ENCODE data around the gene FCRLB.
"Not testable (repeated sequence)": the region's sequence is repeated elsewhere in the genome, so short reads cannot be mapped to it uniquely, and the experiment has no call there.

Gene FCRLB

GRCh38 chr1:161738627-161739287, 17.4 kb downstream of the FCRLB start:
- DNase-seq (ENCODE audit: extremely low read depth in 1 of 2, low read depth in 1 of 2) = peak; percentile 43 to 49

GRCh38 chr1:161739865-161740566, 18.7 kb downstream of the FCRLB start:
- DNase-seq (ENCODE audit: extremely low read depth in 1 of 2, low read depth in 1 of 2) = no peak

DNA sequence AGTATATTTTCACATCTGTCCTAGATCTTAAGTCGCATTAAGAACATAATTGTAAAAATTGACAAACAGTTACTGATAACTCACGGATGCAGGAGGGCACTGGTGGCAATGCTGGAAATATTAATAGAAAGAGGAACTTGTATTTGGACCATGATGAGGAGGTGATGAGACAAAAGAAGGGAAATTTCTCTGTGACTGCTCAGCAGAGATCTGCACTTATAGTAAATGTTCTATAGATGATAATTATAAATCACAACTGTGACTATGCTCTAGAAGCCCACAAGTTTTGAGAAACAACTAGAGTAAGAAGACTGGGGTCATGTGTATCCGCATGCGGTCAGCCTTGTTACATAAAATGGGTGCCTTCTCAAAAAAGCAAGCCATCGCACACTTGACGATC, 19.6 kb downstream of the FCRLB start:
- no peak for DNase-seq (ENCODE audit: extremely low read depth in 1 of 2, low read depth in 1 of 2)

DNA sequence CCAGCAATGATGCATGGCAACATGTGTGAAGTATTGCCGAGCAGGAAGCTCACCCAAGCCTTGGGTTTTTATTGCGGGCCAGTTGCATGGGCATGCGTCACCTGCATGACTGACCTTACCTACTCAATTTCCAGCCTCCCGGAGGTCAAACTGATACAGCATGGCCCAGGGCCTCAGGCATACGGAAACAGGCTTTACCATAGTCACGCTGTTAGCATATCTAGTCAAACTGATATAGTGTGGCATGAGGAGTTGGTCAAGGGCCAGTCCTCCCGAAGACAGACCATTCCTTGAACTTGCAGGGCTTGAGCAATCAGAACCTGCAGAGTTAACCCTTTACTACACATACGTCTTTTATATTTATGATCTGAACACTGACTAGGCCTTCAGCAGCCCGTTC, 21.9 kb downstream of the FCRLB start:
- no peak for DNase-seq (ENCODE audit: extremely low read depth in 1 of 2, low read depth in 1 of 2)

DNA sequence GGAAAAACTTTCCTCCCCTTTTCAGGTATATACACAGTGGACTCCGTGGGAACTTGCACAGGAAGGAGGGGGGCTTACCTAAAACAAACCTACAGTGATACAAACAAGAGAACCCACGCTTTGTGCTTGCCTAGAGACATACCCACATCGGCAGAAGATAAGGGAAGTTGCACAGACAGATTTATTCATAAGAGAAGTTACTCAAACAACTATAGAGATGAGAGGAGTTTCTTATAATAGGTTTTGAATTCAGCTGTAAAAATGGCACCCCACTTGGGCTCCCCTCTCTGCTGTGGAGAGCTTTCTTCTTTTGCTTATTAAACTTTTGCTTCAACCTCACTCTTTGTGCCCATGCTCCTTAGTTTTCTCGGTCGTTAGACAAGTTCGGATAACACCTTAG, 26.5 kb downstream of the FCRLB start:
- DNase-seq (ENCODE audit: extremely low read depth in 1 of 2, low read depth in 1 of 2) = no peak

DNA sequence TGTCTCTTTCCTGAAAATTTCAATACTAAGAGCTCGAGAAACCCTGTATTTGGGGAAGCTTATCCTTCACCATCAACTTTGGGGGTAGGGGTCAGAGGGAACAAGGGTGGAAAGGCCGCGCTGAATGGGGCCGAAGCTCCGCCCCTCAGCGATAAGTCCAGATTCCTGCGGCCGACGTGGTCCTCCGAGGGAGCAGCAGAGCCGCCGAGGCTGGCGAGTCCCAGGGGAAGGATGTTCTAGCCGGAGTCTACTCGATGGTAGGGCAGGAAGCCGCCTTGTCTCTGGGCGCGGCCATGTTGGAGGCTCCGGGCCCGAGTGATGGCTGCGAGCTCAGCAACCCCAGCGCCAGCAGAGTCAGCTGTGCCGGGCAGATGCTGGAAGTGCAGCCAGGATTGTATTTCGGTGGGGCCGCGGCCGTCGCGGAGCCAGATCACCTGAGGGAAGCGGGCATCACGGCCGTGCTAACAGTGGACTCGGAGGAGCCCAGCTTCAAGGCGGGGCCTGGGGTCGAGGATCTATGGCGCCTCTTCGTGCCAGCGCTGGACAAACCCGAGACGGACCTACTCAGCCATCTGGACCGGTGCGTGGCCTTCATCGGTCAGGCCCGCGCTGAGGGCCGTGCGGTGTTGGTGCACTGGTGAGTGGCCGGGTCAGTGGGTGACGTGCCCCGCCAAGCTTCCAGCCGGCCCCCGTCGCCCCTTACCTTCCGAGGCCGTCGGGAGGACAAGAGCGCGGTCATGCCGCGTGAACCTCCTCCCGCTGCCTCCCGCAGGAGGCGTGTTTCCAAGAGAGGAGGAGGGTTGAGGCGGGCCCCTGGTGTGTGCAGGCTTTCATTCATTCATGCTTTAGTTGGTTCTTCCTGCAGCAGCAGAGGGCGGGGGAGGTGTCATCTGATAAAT, 28.4 kb downstream of the FCRLB start, which contains the start of gene DUSP12:
DUSP12 (plus strand) TSS at position 278 of the 899 bp plus-strand sequence; CDS start at position 294, 16 bp downstream.
- DNase-seq (ENCODE audit: extremely low read depth in 1 of 2, low read depth in 1 of 2) = peak; percentile 76 to 92

GRCh38 chr1:161763522-161764098, 42.3 kb downstream of the FCRLB start:
- DNase-seq (ENCODE audit: extremely low read depth in 1 of 2, low read depth in 1 of 2) = no peak

DNA sequence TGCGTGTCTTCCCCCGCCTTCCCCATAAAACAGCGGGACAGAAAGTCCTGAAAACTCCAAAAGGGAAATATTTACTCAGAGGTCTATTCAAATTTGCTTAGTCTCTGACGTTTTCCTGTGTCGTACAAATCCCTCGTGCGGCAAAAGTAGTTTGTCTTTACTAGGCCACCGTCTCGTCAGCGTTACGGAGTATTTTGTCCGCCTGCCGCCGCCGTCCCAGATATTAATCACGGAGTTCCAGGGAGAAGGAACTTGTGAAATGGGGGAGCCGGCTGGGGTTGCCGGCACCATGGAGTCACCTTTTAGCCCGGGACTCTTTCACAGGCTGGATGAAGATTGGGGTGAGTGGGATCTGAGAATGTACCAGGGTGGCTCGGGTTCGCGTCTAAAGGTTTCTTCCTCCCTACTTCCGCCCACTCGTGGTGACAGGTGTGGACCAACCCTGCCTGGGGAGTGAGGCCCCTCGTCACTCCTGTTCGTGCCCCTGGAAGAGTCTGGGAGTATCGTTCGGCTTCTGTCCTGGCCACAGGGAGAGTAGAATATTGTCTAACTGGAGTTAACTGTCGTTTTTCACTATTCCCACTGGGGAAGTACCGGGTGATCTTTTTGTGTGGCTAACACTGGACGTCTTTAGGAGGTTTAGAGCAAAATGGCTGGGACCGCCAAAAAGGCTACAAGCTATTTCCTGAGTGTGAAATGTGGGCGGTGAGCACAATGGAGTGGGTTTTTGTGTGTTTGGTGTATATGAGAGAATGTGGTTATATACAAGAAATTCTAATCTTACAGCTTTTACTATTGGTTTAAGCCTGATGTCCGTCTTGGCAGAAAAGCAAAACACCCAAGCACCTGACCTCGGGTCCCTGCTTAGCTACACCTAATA, 45.0 kb downstream of the FCRLB start, which contains the start of gene ATF6:
ATF6 (plus strand) TSS at position 219 of the 880 bp plus-strand sequence; CDS start at position 260, 41 bp downstream.
- DNase-seq (ENCODE audit: extremely low read depth in 1 of 2, low read depth in 1 of 2) = peak; percentile 58 to 75

- DNase-seq (ENCODE audit: extremely low read depth in 1 of 2, low read depth in 1 of 2) = no peak
These were observed 47.1 kb downstream of the FCRLB start for GRCh38 chr1:161768461-161768860.

- no peak for DNase-seq (ENCODE audit: extremely low read depth in 1 of 2, low read depth in 1 of 2)
These were observed 47.8 kb downstream of the FCRLB start for GRCh38 chr1:161768986-161769672.

GRCh38 chr1:161769673-161770045, 48.3 kb downstream of the FCRLB start:
- DNase-seq (ENCODE audit: extremely low read depth in 1 of 2, low read depth in 1 of 2) = not testable (repeated sequence)

GRCh38 chr1:161770250-161770649, 48.9 kb downstream of the FCRLB start:
- DNase-seq (ENCODE audit: extremely low read depth in 1 of 2, low read depth in 1 of 2) = no peak

GRCh38 chr1:161771161-161771560, 49.8 kb downstream of the FCRLB start:
- no peak for DNase-seq (ENCODE audit: extremely low read depth in 1 of 2, low read depth in 1 of 2)

DNA sequence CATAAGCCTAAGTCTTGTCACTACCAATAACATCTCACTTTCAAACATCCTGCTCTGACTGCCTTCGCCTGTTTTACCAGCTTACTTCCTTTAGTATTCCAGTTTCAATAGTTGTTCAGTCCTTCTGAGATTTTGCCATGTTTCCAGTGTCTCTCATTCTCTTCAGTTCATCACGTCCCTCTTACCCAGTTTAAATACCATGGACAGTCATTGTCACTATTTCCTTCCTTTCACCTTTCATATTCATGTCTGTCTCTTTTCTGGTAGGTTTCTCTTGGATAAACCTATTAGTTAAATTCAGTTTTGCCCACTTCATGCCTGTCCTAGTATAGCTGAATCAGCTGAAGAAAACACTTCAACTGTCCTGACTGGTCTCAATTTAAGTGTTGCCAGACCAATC, 50.6 kb downstream of the FCRLB start:
- DNase-seq (ENCODE audit: extremely low read depth in 1 of 2, low read depth in 1 of 2) = no peak

DNA sequence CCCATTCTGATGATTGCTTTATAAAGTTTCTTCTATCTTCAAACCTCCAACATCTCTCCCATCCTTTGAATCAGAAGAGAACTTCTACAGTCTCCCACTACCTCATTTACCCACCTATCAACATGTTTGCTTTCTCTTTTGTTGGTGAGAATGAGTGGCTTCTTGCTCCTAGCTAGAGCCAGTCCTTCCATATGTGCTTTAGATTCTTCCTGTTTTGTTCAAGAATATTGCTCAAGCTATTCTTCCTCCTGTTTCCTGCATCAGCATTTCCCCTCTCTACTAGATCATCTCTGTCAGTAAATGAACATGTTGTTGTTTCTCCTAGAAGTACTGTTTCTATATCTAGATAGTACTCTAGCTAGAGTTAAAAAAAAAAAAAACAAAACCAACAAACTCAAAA, 51.1 kb downstream of the FCRLB start:
- DNase-seq (ENCODE audit: extremely low read depth in 1 of 2, low read depth in 1 of 2) = no peak

DNA sequence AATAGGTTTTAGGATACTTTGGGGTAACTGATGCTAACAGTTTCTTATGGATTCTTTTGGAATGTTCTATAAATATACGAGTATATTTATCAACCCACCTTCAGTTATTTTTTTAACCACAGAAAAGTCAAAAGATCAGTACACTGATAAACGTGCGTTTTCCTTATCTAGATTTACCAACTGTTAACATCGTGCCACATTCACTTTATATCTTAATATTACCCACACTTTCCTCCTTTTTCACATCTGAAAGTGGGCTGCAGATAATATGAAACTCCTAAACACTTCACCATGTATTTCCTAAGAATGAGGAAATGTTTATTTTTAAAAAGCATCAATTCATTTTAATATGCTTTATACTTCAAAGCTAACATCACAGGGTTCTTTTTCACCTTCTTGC, 52.4 kb downstream of the FCRLB start:
- no peak for DNase-seq (ENCODE audit: extremely low read depth in 1 of 2, low read depth in 1 of 2)

DNA sequence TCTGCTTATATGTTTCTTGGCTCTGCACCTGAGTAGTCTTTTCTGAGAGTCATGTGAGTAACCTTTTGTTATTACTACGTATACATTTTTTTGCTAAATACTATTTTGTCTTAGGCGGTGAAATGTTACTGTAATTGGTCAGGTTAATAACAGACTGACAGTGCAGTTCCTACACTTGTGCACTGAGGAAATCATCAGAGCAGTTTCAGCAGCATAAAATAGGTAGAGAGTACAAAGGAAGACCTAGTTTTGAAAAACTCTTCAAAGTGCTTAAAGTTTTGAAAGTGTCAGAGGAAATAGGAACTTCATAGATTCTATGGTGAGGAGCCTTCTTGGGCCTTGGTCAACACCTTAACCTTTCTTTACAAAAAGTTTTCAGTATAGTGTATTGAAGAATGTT, 55.9 kb downstream of the FCRLB start:
- DNase-seq (ENCODE audit: extremely low read depth in 1 of 2, low read depth in 1 of 2) = no peak
